HG03066 (cell line): ENCODE results near the gene TUBA4B.
"Not testable (repeated sequence)": the region's sequence is repeated elsewhere in the genome, so short reads cannot be mapped to it uniquely, and the experiment has no call there.

Source experiments
- ATAC-seq: cut with Tn5 transposase; IDR thresholded peaks from one replicate; pipeline ENCODE4 v1.9.1; 2021; ENCODE audit warnings: low read depth; ENCODE audit not compliant: unreplicated experiment

Gene TUBA4B

GRCh38 chr2:219272995-219273394, 20.0 kb downstream of the TUBA4B start:
- ATAC-seq: no peak

- no peak for ATAC-seq
Measured at GRCh38 chr2:219273937-219274336, 20.9 kb downstream of the TUBA4B start.

- ATAC-seq: no peak
Measured at GRCh38 chr2:219274361-219274921, 21.4 kb downstream of the TUBA4B start.

GRCh38 chr2:219277703-219278654, 24.9 kb downstream of the TUBA4B start:
- ATAC-seq: peak; percentile 26

GRCh38 chr2:219278655-219279150, 25.7 kb downstream of the TUBA4B start:
- ATAC-seq: no peak

- peak; percentile 82 for ATAC-seq
Measured at GRCh38 chr2:219279151-219279915, 26.3 kb downstream of the TUBA4B start, which contains the start of gene DNAJB2. Gene DNAJB2, plus strand, starts transcription at chr2:219279366. Its CDS starts 468 bp downstream, at chr2:219279834.

GRCh38 chr2:219279916-219280516, 27.0 kb downstream of the TUBA4B start:
- ATAC-seq: no peak

GRCh38 chr2:219280651-219281050, 27.6 kb downstream of the TUBA4B start:
- no peak for ATAC-seq

GRCh38 chr2:219281588-219281987, 28.5 kb downstream of the TUBA4B start:
- ATAC-seq: no peak

GRCh38 chr2:219282375-219282774, 29.3 kb downstream of the TUBA4B start:
- no peak for ATAC-seq

GRCh38 chr2:219282943-219283581, 30.0 kb downstream of the TUBA4B start:
- no peak for ATAC-seq

GRCh38 chr2:219284501-219285372, 31.7 kb downstream of the TUBA4B start:
- no peak for ATAC-seq

GRCh38 chr2:219285373-219285735, 32.3 kb downstream of the TUBA4B start:
- ATAC-seq: no peak

GRCh38 chr2:219285894-219286425, 32.9 kb downstream of the TUBA4B start:
- ATAC-seq: no peak

- ATAC-seq: no peak
Measured at GRCh38 chr2:219286436-219287115, 33.5 kb downstream of the TUBA4B start.

GRCh38 chr2:219287116-219287440, 34.0 kb downstream of the TUBA4B start:
- ATAC-seq: not testable (repeated sequence)

GRCh38 chr2:219287580-219288265, 34.7 kb downstream of the TUBA4B start:
- no peak for ATAC-seq

- ATAC-seq: no peak
Measured at GRCh38 chr2:219289195-219289536, 36.1 kb downstream of the TUBA4B start.
